Measurements from ENCODE around the gene GJC2. TPM values are rescaled to one million over a fixed set of nuclear protein-coding genes. Genes with fewer than 3 reads are reported as not detected.

GJC2 gene
- total RNA-seq, 1 donor from 2014 or later, result 1.0 TPM

GRCh38 chr1:228107636-228108035 is 42.1 kb upstream of the GJC2 start:
- intact Hi-C loops (cut with micrococcal nuclease), result no loop called here
- H3K4me3 ChIP-seq, result peak overlapping the region; percentile 100
- TF ChIP-seq CTCF (IDR thresholded peaks at IDR 0.05; ENCODE audit: borderline replicate concordance), result no peak
- no peak for DNase-seq
- peaks cover 24% of the 10 kb centered on the region for H3K36me3 ChIP-seq
- no peak overlapping the region for H3K27ac ChIP-seq (replicated peaks)
- H3K9me3 ChIP-seq (replicated peaks), result no peaks in the 10 kb centered on the region
- no peaks in the 10 kb centered on the region for H3K27me3 ChIP-seq (ENCODE audit: low read depth)
- H3K4me1 ChIP-seq, result peaks cover 55% of the 10 kb centered on the region

- peak overlapping the region; percentile 92 for H3K27ac ChIP-seq (replicated peaks)
- no peak for DNase-seq
- H3K9me3 ChIP-seq (replicated peaks), result no peaks in the 10 kb centered on the region
- TF ChIP-seq CTCF (IDR thresholded peaks at IDR 0.05; ENCODE audit: borderline replicate concordance), result no peak
- H3K27me3 ChIP-seq (ENCODE audit: low read depth), result no peaks in the 10 kb centered on the region
- peaks cover 24% of the 10 kb centered on the region for H3K36me3 ChIP-seq
- peaks cover 50% of the 10 kb centered on the region for H3K4me1 ChIP-seq
- H3K4me3 ChIP-seq, result peak overlapping the region; percentile 100
- intact Hi-C loops (cut with micrococcal nuclease), result no loop called here
Measured at GRCh38 chr1:228108055-228108690, 41.6 kb upstream of the GJC2 start.

GRCh38 chr1:228108742-228109072 is 41.0 kb upstream of the GJC2 start:
- intact Hi-C loops (cut with micrococcal nuclease), result no loop called here
- Histone ChIP-seq H3K9me3 (replicated peaks) (no peaks in the 10 kb centered on the region), H3K4me3 (peak overlapping the region; percentile 100), H3K36me3 (peaks cover 24% of the 10 kb centered on the region), H3K4me1 (peaks cover 46% of the 10 kb centered on the region), H3K27me3 (ENCODE audit: low read depth) (no peaks in the 10 kb centered on the region), H3K27ac (replicated peaks) (peak overlapping the region; percentile 92)
- no peak for TF ChIP-seq CTCF (IDR thresholded peaks at IDR 0.05; ENCODE audit: borderline replicate concordance)
- no peak for DNase-seq

- peak; percentile 28 for TF ChIP-seq CTCF (IDR thresholded peaks at IDR 0.05; ENCODE audit: borderline replicate concordance)
- Histone ChIP-seq H3K4me3 (peak within 1 kb of the TSS; percentile 100), H3K4me1 (peaks cover 39% of the 10 kb centered on the region), H3K27me3 (ENCODE audit: low read depth) (no peaks in the 10 kb centered on the region), H3K36me3 (peaks cover 24% of the 10 kb centered on the region), H3K27ac (replicated peaks) (peak within 1 kb of the TSS; percentile 92), H3K9me3 (replicated peaks) (no peaks in the 10 kb centered on the region)
- peak; percentile 97 for DNase-seq
- intact Hi-C loops (cut with micrococcal nuclease), result no loop called here
Measured at GRCh38 chr1:228109073-228109961, 40.4 kb upstream of the GJC2 start, which contains the start of gene MRPL55. TSS of gene MRPL55 (minus strand) at chr1:228109299. CDS start at chr1:228108260, 1,039 bp downstream.

- intact Hi-C loops (cut with micrococcal nuclease), result no loop called here
- TF ChIP-seq CTCF (IDR thresholded peaks at IDR 0.05; ENCODE audit: borderline replicate concordance), result no peak
- Histone ChIP-seq H3K27ac (replicated peaks) (peak overlapping the region; percentile 92), H3K27me3 (ENCODE audit: low read depth) (no peaks in the 10 kb centered on the region), H3K9me3 (replicated peaks) (no peaks in the 10 kb centered on the region), H3K4me3 (peak overlapping the region; percentile 100), H3K36me3 (peaks cover 24% of the 10 kb centered on the region), H3K4me1 (peaks cover 32% of the 10 kb centered on the region)
- DNase-seq, result no peak
Measured at GRCh38 chr1:228109962-228110488, 39.7 kb upstream of the GJC2 start.

Data from left ventricle myocardium inferior (tissue), 1 donor.